Activated CD4-positive, alpha-beta T cell treated with anti-CD3 and anti-CD28 coated beads, Interleukin-2, amount 50 U/mL, for 16 hours (primary cell): ENCODE data around the gene DHX40.
A peak's percentile ranks its signal among the peaks of the same experiment; 100 is the strongest.
"Not testable (repeated sequence)": the region's sequence is repeated elsewhere in the genome, so short reads cannot be mapped to it uniquely, and the experiment has no call there.

Experiments used
- DNase-seq: peaks from one replicate; pipeline ENCODE4 v3.0.0-alpha.2; 2020

Gene DHX40

DNA sequence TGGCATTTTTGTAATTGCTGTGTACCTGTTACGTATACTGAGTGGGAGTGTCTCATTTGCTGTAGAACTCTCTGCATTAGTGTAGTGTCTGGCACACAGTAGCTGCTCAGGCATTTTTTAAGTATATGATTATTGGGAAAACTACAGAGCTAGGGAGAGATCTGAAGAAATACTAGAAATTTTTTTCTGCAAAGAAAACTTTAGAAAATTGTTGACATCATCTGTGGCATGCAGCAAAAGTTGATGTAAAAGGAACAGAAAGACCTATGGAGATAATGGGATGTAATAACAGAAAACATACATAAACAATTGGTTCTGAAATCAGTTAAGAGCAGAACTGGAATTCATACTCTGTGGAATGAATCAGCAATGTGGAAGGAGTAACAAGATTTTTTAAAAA is 65.9 kb downstream of the DHX40 start:
- no peak for DNase-seq

DNA sequence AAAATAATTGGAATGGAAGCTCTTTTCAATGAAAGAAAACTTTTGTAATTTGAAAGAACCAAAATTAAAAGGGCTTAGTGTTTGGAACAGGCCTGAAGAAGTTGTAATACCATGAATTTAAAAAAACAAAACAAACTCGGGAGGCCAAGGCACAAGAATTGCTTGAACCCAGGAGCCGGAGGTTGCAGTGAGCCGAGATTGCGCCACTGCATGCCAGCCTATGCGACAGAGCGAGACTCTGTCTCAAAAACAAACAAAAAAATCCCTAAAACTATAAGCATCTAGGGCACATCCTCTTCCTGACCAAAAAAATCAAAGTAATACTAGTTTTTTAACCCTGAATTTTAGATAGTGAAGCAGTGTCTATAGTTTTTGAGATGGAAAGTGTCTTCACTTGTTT is 67.0 kb downstream of the DHX40 start:
- DNase-seq: no peak

DNA sequence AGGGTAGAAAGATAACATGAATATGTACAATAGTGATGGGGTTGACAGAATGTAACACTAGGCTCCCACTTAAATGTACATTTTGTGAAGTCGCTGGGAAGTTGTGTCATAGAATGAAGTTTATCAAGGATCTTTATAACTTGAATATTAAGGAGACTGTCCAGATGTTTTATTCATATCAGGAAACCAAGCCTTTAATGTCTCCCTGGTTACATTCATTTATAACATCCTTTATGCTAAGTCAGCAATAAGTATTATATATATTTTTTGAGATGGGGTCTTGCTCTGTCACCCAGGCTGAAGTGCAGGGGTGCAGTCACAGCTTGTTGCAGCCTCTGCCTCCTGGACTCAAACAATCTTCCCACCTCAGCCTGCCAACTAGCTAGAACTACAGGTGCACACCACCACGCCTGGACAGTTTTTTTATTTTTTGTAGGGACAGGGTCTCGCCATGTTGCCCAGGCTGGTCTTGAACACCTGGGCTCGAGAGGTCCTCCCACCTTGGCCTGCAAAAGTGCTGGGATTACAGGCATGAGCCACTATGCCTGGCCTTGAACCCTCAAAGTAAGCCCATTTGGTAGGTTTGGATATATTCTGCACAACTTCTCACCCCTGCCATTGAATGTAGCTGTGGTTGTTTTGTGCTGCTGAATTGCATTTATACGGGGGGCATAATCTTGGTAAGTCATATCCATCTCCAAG is 68.4 kb downstream of the DHX40 start:
- DNase-seq: no peak

DNA sequence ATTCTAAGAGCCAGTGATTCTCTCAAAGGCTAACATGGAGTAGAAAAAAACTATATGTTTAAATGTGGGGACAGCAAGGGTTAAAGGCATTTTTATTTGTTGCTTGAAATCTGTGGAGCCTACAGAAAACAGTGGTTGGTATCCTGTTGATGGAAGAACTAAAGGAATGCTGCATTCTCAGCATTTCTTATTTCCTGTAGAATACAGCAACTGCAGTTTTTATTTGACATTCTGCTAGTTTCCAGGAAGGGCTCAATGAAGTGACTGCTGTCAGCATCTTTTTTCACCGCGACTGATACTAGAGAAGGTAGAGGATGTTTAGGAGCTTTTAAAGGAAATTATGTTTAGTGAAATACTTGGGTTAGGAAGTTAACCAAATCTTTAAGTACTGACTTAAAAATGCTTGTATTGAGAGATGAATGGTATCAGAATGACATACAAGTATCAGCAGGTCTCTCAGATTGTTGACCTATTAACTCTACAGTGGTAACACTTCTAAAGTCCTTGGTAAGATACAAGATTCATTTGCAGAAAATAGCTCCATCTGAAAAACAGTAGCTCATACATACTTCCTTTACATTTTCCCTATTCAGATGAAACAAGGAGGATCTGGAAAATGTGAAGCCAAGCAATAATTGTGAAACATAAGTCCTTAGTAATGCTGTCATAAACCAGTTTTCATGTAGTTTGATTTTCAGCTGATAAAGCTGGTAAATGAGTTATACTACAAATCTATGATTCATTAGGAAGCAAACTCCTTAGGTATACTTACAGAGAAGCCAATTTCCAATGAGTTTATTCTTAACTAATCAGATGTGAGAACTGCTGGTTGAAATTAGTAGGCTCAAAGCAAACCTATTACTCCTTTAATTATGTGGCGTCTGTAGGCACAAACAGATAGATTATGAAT is 69.5 kb downstream of the DHX40 start:
- peak; percentile 47 for DNase-seq

DNA sequence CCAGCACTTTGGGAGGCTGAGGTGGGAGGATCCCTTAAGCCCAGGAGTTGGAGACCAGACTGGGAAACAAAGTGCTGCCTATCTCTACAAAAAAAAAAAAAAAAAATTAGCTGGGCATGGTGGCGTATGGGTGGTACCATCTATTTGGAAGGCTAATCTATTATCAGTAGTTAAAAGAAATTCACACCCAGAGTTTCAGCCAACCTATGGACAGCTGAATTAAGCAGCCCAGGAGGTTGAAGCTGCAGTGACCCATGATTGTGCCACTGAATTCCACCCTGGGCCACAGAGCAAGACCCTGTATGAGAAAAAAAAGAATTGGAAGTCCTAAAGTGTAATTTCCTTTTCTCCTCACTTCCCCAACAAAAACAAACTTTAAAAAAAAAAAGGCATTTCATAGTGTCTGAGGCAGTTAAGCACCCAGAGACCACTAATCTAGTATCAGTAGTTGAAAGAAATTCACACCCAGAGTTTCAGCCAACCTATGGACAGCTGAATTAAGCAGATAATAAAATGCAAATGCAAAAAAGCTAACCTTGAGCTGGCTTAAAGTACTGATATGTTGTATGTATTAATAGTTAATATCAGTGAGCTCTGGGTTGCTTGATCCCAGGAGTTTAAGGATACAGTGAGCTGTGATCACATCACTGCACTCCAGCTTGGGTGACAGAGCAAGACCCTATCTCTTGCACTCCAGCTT is 72.4 kb downstream of the DHX40 start:
- no peak for DNase-seq

DNA sequence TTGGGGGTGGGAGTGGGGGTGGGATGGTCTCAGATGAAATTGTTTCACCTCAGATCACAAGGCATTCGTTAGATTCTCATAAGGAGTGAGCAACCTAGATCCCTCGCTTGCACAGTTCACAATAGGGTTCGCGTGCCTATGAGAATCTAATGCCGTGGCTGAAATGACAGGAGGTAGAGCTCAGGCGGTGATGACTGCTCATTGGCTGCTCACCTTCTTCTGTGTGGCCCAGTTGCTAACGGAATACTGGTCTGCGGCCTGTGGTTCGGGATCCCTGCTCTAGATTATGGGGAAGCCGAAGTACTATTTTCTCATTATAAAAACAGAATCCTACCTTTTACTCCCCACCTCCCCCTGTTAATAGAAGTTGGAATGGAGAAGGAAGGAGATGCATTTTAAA is 73.1 kb downstream of the DHX40 start:
- no peak for DNase-seq

DNA sequence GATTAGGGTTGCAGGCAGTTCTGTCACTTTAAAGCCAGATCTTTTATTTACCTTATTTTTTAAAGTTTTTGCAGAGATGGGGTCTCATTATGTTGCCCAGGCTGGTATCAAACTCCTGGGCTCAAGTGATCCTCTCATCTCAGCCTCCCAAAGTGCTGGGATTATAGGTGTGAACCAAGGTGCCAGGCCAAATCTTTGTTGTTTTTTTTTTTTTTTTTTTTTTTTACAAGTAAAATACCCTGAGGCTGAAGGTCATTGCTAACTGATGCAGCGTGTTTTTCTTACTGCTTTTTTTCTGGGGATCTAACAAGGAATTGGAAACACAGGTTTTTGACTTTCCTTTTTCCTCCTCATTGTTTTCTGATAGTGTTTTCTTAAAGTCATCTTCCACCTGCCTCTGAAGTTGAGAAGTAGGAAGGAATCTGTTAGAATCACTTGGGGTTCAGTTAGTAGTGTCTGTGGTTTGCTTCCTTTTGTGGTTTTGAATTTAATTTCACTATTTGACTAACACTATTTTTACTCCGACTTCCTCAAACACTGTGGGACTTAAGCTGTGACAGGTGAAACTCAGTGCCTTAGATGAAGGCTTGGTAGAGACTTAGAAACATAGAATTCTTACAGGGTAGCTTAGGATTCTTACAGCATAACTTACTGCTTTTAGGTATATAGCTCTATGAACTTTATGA is 76.5 kb downstream of the DHX40 start:
- DNase-seq: peak; percentile 80

DNA sequence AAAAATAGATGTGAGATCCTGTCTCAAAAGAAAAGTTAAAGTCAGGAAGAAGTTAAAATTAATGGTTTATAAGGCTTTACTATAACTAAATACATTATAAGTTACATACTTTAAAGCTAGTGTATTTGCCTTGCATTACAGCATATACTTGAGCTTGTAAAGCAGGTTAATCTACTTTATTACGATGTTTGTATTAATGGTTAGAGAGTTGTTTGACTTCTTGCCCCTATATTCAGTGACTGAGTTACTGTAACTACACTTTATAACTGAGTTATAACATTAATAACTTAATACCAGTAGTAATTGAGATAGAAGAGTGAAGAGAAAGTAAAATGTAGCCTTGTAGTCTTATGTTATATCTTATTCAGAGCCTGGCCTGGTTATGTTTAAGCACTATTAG is 77.2 kb downstream of the DHX40 start:
- no peak for DNase-seq

DNA sequence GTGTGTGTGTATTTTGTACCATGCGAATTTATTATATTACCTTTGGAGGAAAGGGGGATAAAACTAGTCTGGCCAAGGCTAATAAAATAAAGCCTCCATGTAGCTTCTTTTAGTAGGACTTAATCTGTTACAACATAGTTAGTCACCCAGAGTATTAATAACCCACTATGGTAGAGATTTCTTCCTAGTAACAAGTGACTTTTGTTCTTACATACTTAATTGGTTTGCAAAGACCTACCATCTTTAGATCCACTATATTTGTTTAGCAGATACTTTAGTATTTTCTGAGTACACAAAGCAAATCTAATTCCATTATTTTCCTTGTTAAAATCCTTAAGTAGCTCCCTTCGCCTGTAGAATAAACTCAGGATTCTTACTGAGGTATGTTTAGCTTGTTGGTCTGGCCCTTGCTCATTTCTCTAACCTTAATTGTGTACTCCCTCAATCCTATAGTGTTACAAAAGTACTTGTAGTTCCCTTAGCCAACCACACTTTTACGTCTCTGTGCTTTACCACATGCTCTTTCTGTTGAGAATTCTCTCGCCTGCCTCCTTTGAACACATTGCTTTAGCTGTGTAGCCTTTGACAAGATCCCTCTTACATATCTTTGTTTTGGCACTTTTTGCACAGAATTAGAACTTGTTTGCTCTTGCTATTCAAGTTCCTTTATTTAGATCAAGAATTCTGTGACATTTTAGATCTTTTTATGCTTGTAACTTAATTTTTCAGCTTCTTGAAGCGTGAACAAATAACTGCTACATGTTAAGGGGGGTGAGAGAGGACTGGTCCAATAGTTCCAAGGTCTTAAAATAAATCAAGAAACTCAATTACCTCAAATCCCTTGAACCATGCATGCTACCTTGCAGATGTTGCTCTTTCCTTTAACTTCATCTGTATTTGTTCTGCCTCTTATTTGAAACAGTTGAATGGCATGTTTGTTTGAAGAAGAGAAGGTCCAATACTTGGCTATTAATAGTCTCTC is 78.0 kb downstream of the DHX40 start:
- no peak for DNase-seq

DNA sequence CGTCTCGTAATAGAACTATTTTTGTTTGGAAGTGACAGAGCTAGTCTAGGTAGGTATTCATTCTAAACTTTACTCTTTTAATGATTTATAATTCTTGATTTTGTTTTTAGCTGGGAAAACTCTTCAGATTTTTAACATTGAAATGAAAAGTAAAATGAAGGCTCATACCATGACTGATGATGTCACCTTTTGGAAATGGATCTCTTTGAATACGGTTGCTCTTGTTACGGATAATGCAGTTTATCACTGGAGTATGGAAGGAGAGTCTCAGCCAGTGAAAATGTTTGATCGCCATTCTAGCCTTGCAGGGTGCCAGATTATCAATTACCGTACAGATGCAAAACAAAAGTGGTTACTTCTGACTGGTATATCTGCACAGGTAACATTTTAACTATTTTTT is 81.9 kb downstream of the DHX40 start:
- DNase-seq: no peak

DNA sequence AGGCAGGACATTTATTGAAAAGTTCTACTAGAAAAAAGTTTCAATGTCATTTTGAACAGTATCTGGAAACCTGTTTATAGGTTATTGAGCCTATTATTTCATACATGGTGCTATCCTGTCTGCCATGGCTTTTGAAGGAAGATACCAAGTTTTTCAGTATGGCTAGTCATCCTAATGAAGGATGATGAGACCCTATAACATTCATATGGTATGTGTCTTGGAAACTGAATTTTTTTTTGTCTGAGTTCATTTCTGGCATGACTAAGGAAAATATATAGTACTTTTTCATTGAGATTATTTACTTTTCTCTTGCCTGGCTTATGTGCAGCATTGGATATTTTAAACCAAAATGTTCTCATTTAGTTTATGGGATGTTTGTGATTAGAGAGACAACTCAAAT is 84.5 kb downstream of the DHX40 start:
- DNase-seq: no peak

DNA sequence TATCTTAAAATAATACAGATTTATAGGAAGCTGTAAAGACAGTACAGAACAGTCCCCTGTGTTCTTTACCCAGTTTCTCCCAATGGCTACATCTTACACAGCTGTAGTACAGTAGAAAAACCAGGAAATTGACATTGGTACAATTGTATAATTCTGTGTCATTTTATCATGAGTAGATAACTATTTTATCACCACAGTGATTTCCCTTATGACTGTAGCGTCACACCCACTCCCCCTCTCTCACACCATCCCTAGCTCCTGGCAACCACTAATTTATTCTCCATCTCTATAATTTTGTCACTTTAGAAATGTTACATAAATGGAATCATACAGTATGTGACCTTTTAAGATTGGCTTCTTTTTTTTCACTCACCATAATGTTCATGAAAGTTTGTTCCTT is 85.2 kb downstream of the DHX40 start:
- DNase-seq: no peak

DNA sequence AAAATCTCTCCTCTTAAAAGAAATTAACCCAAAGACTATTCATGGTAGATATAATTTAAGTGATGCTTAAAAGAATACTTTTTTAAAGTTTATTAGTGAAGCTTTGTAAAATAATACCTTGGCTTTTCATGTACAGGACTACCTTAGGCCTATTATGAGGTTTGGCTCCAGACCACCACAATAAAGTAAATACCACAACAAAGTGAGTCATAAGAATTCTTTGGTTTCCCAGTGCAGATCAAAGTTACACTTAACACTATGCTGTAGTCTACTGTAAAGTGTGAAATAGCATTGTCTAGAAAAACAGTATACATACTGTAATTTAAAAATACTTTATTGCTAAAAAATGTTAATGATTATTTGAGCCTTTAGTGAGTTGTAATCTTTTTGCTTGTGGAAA is 85.9 kb downstream of the DHX40 start:
- peak; percentile 26 for DNase-seq

DNA sequence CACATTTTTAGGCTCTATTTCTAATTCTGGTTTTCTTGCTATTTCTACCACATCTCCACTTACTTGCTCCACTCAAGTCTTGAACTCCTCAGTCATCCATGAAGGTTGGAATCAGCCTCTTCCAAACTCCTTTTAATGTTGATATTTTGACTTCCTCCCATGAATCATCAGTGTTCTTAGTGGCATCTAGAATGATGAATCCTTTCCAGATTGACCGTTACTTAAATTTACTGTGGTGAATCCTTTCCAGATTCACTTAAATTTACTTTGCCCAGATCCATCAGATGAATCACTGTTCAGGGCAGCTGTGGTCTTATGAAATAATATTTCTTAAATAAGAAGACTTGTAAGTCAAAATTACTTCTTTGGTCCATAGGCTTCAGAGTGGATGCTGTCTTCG is 86.7 kb downstream of the DHX40 start:
- no peak for DNase-seq

DNA sequence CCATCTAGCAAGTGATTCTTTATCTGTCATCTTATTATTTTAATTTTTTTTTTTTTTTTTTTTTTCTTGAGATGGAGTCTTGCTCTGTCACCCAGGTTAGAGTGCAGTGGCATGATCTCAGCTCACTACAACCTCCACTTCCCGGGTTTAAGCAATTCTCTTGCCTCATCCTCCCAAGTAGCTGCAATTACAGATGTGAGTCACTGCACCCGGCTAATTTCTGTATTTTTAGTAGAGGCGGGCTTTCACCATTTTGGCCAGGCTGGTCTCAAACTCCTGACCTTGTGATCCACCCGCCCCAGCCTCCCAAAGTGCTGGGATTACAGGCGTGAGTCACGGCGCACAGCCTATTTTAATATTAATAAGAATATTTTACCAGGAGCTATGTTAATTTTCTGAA is 91.2 kb downstream of the DHX40 start:
- not testable (repeated sequence) for DNase-seq
